ENCODE measurements around the gene NEGR1.

The NEGR1 gene

GRCh38 chr1:71949681-71950080, 332.7 kb downstream of the NEGR1 start:
- Histone ChIP-seq H3K27ac (no peak overlapping the region), H3K4me3 (no peak overlapping the region)
- TF ChIP-seq, protein P1, sequence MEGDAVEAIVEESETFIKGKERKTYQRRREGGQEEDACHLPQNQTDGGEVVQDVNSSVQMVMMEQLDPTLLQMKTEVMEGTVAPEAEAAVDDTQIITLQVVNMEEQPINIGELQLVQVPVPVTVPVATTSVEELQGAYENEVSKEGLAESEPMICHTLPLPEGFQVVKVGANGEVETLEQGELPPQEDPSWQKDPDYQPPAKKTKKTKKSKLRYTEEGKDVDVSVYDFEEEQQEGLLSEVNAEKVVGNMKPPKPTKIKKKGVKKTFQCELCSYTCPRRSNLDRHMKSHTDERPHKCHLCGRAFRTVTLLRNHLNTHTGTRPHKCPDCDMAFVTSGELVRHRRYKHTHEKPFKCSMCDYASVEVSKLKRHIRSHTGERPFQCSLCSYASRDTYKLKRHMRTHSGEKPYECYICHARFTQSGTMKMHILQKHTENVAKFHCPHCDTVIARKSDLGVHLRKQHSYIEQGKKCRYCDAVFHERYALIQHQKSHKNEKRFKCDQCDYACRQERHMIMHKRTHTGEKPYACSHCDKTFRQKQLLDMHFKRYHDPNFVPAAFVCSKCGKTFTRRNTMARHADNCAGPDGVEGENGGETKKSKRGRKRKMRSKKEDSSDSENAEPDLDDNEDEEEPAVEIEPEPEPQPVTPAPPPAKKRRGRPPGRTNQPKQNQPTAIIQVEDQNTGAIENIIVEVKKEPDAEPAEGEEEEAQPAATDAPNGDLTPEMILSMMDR (IDR thresholded peaks at IDR 0.05) = no peak
- DNase-seq (ENCODE audit: low spot score) = no peak

GRCh38 chr1:71948561-71948960, 333.8 kb downstream of the NEGR1 start:
- Histone ChIP-seq H3K4me3 (no peak overlapping the region), H3K27ac (no peak overlapping the region)
- DNase-seq (ENCODE audit: low spot score) = no peak
- TF ChIP-seq, protein P1 (IDR thresholded peaks at IDR 0.05) = no peak

GRCh38 chr1:71944006-71944405, 338.3 kb downstream of the NEGR1 start:
- Histone ChIP-seq H3K4me3 (no peak overlapping the region), H3K27ac (no peak overlapping the region)
- no peak for DNase-seq (ENCODE audit: low spot score)
- TF ChIP-seq, protein P1 (IDR thresholded peaks at IDR 0.05) = no peak

DNA sequence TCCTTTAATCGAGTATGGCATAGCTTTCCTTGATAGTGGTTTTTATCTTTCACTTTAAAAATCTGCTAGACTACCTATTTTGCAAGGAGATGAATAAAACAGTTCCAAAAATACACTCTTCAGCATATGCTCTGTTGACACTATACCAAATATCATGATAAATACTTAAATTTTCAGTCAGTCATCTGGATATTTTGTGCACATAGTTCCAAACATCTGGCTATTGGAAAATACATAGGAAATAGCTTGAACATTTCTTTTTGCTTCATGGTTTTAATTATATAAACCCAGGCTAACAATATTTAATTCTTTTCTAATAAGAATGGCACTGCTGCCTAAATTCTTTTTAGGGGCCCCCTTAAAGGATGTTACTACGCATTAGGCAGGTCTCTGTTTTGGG, 342.1 kb downstream of the NEGR1 start:
- no peak for DNase-seq (ENCODE audit: low spot score)
- TF ChIP-seq, protein P1 (IDR thresholded peaks at IDR 0.05) = no peak
- Histone ChIP-seq H3K4me3 (no peak overlapping the region), H3K27ac (no peak overlapping the region)

GRCh38 chr1:71930511-71930910, 351.8 kb downstream of the NEGR1 start:
- no peak overlapping the region for H3K4me3 ChIP-seq
- no peak overlapping the region for H3K27ac ChIP-seq
- TF ChIP-seq, protein P1 (IDR thresholded peaks at IDR 0.05) = no peak
- no peak for DNase-seq (ENCODE audit: low spot score)

GRCh38 chr1:71921935-71922559, 360.3 kb downstream of the NEGR1 start:
- Histone ChIP-seq H3K27ac (no peak overlapping the region), H3K4me3 (no peak overlapping the region)
- TF ChIP-seq, protein P1 (IDR thresholded peaks at IDR 0.05) = no peak
- DNase-seq (ENCODE audit: low spot score) = no peak

GRCh38 chr1:71921204-71921603, 361.1 kb downstream of the NEGR1 start:
- TF ChIP-seq, protein P1 (IDR thresholded peaks at IDR 0.05) = no peak
- no peak overlapping the region for H3K4me3 ChIP-seq
- DNase-seq (ENCODE audit: low spot score) = no peak
- no peak overlapping the region for H3K27ac ChIP-seq
